ENCODE measurements around the gene HSPB7. TPM values are rescaled to one million over a fixed set of nuclear protein-coding genes. Genes with fewer than 3 reads are reported as not detected.
A peak's percentile ranks its signal among the peaks of the same experiment; 100 is the strongest.
"Not testable (repeated sequence)": the region's sequence is repeated elsewhere in the genome, so short reads cannot be mapped to it uniquely, and the experiment has no call there.

The HSPB7 gene
- total and polyA plus RNA-seq, 2 experiments from 2014 or later: 0.13 TPM; not detected in 1

- peak; percentile 26 to 64; a peak in 3 of 4 replicates for TF ChIP-seq CTCF (conservative IDR thresholded peaks at IDR 0.05; ENCODE audit: low read depth in 2 of 2)
These were observed 8.5 kb upstream of the HSPB7 start for GRCh38 chr1:16026302-16026701.

GRCh38 chr1:16023050-16023653 lies 5.3 kb upstream of the HSPB7 start:
- Mint-ChIP-seq H3K27me3 (ENCODE audit: insufficient read depth, low read depth, poor library complexity) (peaks cover 27% of the 10 kb centered on the region), H3K27ac (no peak overlapping the region), H3K9me3 (no peaks in the 10 kb centered on the region), H3K4me1 (peaks cover 19% of the 10 kb centered on the region), H3K4me3 (no peak overlapping the region), H3K36me3 (ENCODE audit: low read depth) (no peaks in the 10 kb centered on the region)
- Histone ChIP-seq H3K36me3 (ENCODE audit: insufficient read depth) (no peaks in the 10 kb centered on the region), H3K4me3 (no peak overlapping the region), H3K79me2 (replicated peaks; ENCODE audit: insufficient read depth) (no peaks in the 10 kb centered on the region), H3K27ac (ENCODE audit: low read depth) (no peak overlapping the region), H2AFZ (no peak overlapping the region), H3K27me3 (ENCODE audit: insufficient read depth) (no peaks in the 10 kb centered on the region), H4K20me1 (replicated peaks; ENCODE audit: insufficient read depth) (no peaks in the 10 kb centered on the region), H3K4me1 (ENCODE audit: insufficient read depth) (peaks cover 7% of the 10 kb centered on the region), H3K4me2 (no peak overlapping the region), H3K9me2 (ENCODE audit: insufficient read depth) (no peaks in the 10 kb centered on the region), H3F3A (replicated peaks; ENCODE audit: low read depth) (no peaks in the 10 kb centered on the region)
- DNase-seq (ENCODE audit: low spot score) (no peak), ATAC-seq (no peak)
- TF ChIP-seq CREB1 (CRISPR knock-in tag; IDR thresholded peaks at IDR 0.05; ENCODE audit: low read depth) (no peak), REST (IDR thresholded peaks at IDR 0.05; ENCODE audit: unreplicated experiment) (no peak), ETS1 (IDR thresholded peaks at IDR 0.05) (no peak), EZH2 (IDR thresholded peaks at IDR 0.05; ENCODE audit: low read depth, unreplicated experiment) (no peak), JUNB (IDR thresholded peaks at IDR 0.05; ENCODE audit: unreplicated experiment) (no peak), ZNF114 (CRISPR knock-in tag; IDR thresholded peaks at IDR 0.05) (no peak), NANOG (IDR thresholded peaks at IDR 0.05; ENCODE audit: borderline replicate concordance) (no peak)

More at GRCh38 chr1:16026302-16026701, 8.5 kb upstream of the HSPB7 start:
- not testable (repeated sequence) for H3K9me3 Mint-ChIP-seq; H3K27me3 ChIP-seq (ENCODE audit: insufficient read depth); H4K20me1 ChIP-seq (replicated peaks; ENCODE audit: insufficient read depth); H3K36me3 ChIP-seq (ENCODE audit: insufficient read depth); H3K27ac ChIP-seq (ENCODE audit: low read depth); H3K9me2 ChIP-seq (ENCODE audit: insufficient read depth); H3K27ac Mint-ChIP-seq; H3K36me3 Mint-ChIP-seq (ENCODE audit: low read depth); H3F3A ChIP-seq (replicated peaks; ENCODE audit: low read depth); H3K79me2 ChIP-seq (replicated peaks; ENCODE audit: insufficient read depth)
- Mint-ChIP-seq H3K4me3 (peak overlapping the region; percentile 67; the same call in 2 of the 3 replicates), H3K27me3 (ENCODE audit: insufficient read depth, low read depth, poor library complexity) (peaks cover 26% of the 10 kb centered on the region), H3K4me1 (peaks cover 11% of the 10 kb centered on the region)
- Histone ChIP-seq H3K4me2 (peak overlapping the region; percentile 83), H3K4me3 (peak overlapping the region; percentile 57), H2AFZ (0 out of 2 replicates have a peak overlapping the region, but pooled peaks have one; percentile 66), H3K4me1 (ENCODE audit: insufficient read depth) (peaks cover 11% of the 10 kb centered on the region)
- ATAC-seq (peak; percentile 77), DNase-seq (ENCODE audit: low spot score) (peak; percentile 74)
